ENCODE results near the gene SYNE1. TPM values are rescaled to one million over a fixed set of nuclear protein-coding genes. Genes with fewer than 3 reads are reported as not detected.

SYNE1 gene
- total RNA-seq, 1 experiment from 2014 or later: 3.0 TPM

DNA sequence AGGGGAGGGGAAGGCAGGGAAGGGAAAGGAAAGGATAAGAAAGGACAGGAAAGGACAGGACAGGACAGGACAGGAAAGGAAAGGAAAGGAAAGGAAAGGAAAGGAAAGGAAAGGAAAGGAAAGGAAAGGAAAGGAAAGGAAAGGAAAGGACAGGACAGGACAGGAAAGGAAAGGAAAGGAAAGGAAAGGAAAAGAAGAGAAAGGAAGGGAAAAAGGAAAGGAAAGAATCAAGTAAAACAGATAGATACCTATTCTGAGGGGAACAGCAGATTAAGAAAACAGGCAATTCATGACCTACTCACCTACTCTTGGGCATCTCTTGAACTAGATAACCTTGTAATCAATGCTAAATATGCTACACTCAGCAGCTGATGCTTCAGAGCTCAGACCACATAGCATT, 265.4 kb downstream of the SYNE1 start:
- Histone ChIP-seq H2AK5ac (ENCODE audit: insufficient read length, low read length) (no peak overlapping the region), H3K4ac (ENCODE audit: low read depth, low read length) (no peak overlapping the region), H3T11ph (ENCODE audit: low read length) (no peak overlapping the region), H3K79me1 (ENCODE audit: insufficient read depth, low read depth, low read length, poor library complexity, severe bottlenecking) (no peaks in the 10 kb centered on the region), H3K14ac (ENCODE audit: insufficient read depth, low read length) (no peak overlapping the region), H3K9me3 (ENCODE audit: control insufficient read depth, low read depth, low read length) (no peaks in the 10 kb centered on the region), H2BK20ac (ENCODE audit: low read depth, low read length, poor library complexity, severe bottlenecking) (no peak overlapping the region), H2BK5ac (ENCODE audit: insufficient read length, low read length) (no peak overlapping the region), H2BK15ac (ENCODE audit: low read depth, low read length) (no peak overlapping the region), H2BK120ac (ENCODE audit: low read depth, low read length, poor library complexity, severe bottlenecking) (no peak overlapping the region), H4K91ac (ENCODE audit: insufficient read length, low read depth, low read length) (no peak overlapping the region), H3K27me3 (ENCODE audit: insufficient read depth, low read length) (no peaks in the 10 kb centered on the region), H3K18ac (ENCODE audit: insufficient read length, low read depth, low read length) (no peak overlapping the region), H2BK12ac (ENCODE audit: insufficient read length, low read depth, low read length) (no peak overlapping the region), H4K8ac (replicated peaks; ENCODE audit: insufficient read length, low read depth, low read length) (no peak overlapping the region), H3K4me2 (ENCODE audit: insufficient read depth, insufficient read length, low read length) (no peak overlapping the region), H2AFZ (ENCODE audit: low read length) (no peak overlapping the region), H3K56ac (ENCODE audit: insufficient read length, low read depth, low read length) (no peak overlapping the region), H4K5ac (ENCODE audit: insufficient read length, low read depth, low read length) (no peak overlapping the region), H3K9ac (ENCODE audit: extremely low read depth, insufficient read length, low read length) (no peak overlapping the region), H4K20me1 (ENCODE audit: control insufficient read depth, insufficient read depth, insufficient read length) (no peaks in the 10 kb centered on the region), H3K23me2 (ENCODE audit: insufficient read length, low read depth, low read length, poor library complexity, severe bottlenecking) (no peaks in the 10 kb centered on the region), H3K23ac (ENCODE audit: insufficient read length, low read depth, low read length) (no peak overlapping the region), H3K27ac (ENCODE audit: insufficient read length, low read depth, low read length) (no peak overlapping the region), H3K4me1 (ENCODE audit: insufficient read depth, low read length) (no peaks in the 10 kb centered on the region; the same call in 1 of the 2 replicates), H3K79me2 (ENCODE audit: insufficient read depth, low read length) (no peaks in the 10 kb centered on the region)
- Mint-ChIP-seq H3K4me1 (peaks cover 3 to 6% of the 10 kb centered on the region in 2 experiments; a peak in 1 of 4 replicates), H3K27ac (no peak overlapping the region), H3K36me3 (ENCODE audit: insufficient read depth in 1 of 3, low read depth in 3 of 3) (no peaks in the 10 kb centered on the region), H3K27me3 (ENCODE audit: low read depth) (no peaks in the 10 kb centered on the region), H3K9me3 (no peaks in the 10 kb centered on the region), H3K4me3 (no peak overlapping the region)
- no peak for DNase-seq
- TF ChIP-seq, protein P1, sequence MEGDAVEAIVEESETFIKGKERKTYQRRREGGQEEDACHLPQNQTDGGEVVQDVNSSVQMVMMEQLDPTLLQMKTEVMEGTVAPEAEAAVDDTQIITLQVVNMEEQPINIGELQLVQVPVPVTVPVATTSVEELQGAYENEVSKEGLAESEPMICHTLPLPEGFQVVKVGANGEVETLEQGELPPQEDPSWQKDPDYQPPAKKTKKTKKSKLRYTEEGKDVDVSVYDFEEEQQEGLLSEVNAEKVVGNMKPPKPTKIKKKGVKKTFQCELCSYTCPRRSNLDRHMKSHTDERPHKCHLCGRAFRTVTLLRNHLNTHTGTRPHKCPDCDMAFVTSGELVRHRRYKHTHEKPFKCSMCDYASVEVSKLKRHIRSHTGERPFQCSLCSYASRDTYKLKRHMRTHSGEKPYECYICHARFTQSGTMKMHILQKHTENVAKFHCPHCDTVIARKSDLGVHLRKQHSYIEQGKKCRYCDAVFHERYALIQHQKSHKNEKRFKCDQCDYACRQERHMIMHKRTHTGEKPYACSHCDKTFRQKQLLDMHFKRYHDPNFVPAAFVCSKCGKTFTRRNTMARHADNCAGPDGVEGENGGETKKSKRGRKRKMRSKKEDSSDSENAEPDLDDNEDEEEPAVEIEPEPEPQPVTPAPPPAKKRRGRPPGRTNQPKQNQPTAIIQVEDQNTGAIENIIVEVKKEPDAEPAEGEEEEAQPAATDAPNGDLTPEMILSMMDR (conservative IDR thresholded peaks at IDR 0.05): no peak
